Measurements from ENCODE around the gene LRP1B. TPM values are rescaled to one million over a fixed set of nuclear protein-coding genes. Genes with fewer than 3 reads are reported as not detected.

LRP1B gene
- total RNA-seq, 4 donors from 2014 or later, result 0.42 to 0.71 (median 0.65) TPM

GRCh38 chr2:140183056-140183765 is 1947.6 kb downstream of the LRP1B start:
- no peaks in the 10 kb centered on the region for H3K9me3 ChIP-seq
- no peak overlapping the region for H3K27ac ChIP-seq (replicated peaks in 1 of 4)
- 81% methylated on average over 6 of the region's 6 CpGs for WGBS
- no peak overlapping the region for H3K4me3 ChIP-seq
- DNase-seq (ENCODE audit: extremely low spot score), result no peak
- no peaks in the 10 kb centered on the region for H3K36me3 ChIP-seq
- no peaks in the 10 kb centered on the region for H3K27me3 ChIP-seq
- intact Hi-C loops (cut with DNase I), result no loop called here
- TF ChIP-seq POLR2AphosphoS5 (IDR thresholded peaks at IDR 0.05), result no peak
- no peak for TF ChIP-seq CTCF (IDR thresholded peaks at IDR 0.05)
- no peak for TF ChIP-seq POLR2A (IDR thresholded peaks at IDR 0.05; ENCODE audit: low read depth)
- TF ChIP-seq EP300 (IDR thresholded peaks at IDR 0.05), result no peak
- H3K4me1 ChIP-seq, result no peaks in the 10 kb centered on the region

Small RNAs within 50 kb of the gene (small RNA-seq; reads per million reads assigned to genes)
- 0 reads per million in 3 donors for gene AC068287.1
- 0 reads per million in 3 donors for gene MTCO1P44
- gene RF00019, result 0 reads per million in 3 donors
- 0 reads per million in 3 donors for gene RF02271
- 0 reads per million in 3 donors for gene RNU6-904P

Measured in esophagus muscularis mucosa (tissue), 4 donors.